Astrocyte of the cerebellum (primary cell): ENCODE measurements around the gene RAD51B.

Source experiments
- DNase-seq: peaks from one replicate; pipeline ENCODE4 v3.0.0-alpha.2; 2011; ENCODE audit warnings: low read depth
- H3K4me3 ChIP-seq: 2 replicates; pipeline ENCODE4 v1.5.1; 2011; ENCODE audit warnings: mild to moderate bottlenecking, low read depth, low read length, moderate library complexity
- CTCF ChIP-seq: IDR thresholded peaks from 2 replicates; pipeline ENCODE4 v1.5.1; 2012; ENCODE audit warnings: low read length, low read depth, moderate library complexity, mild to moderate bottlenecking; ENCODE audit errors: missing control alignments
- in situ Hi-C: cut with HindIII; loops from 2 replicates; pipeline ENCODE4 v1.10.0; 2017; ENCODE audit warnings: low sequenced_read_pairs

RAD51B gene

GRCh38 chr14:68691792-68692118 is 872.2 kb downstream of the RAD51B start:
- no peak overlapping the region for H3K4me3 ChIP-seq
- no peak for DNase-seq
- TF ChIP-seq CTCF, result no peak
- in situ Hi-C loops, result no loop called here

GRCh38 chr14:68692216-68692615 is 872.6 kb downstream of the RAD51B start:
- in situ Hi-C loops, result no loop called here
- no peak overlapping the region for H3K4me3 ChIP-seq
- no peak for DNase-seq
- TF ChIP-seq CTCF, result no peak

- no peak for TF ChIP-seq CTCF
- no peak overlapping the region for H3K4me3 ChIP-seq
- no peak for DNase-seq
- in situ Hi-C loops, result no loop called here
Observed at GRCh38 chr14:68692916-68693771, 873.6 kb downstream of the RAD51B start.

DNA sequence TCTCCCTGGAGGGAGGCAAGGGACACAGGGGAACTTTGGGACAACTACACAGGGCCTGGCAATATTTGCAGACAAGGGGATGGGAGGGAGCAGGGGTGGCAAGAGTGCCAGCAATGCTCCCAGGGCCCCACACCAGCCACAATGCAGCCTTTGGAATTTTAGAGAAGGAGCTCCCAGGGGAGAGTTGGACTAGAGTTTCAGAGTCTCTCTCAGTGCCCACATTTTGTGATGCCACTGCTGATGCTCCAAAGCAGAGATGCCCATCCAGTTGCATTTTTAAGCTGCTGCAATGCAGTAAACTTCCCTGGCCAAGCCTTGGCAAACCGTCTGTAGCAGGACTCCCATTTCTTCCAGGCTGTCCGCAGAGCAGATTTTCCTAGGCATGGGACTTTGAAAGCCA is 874.3 kb downstream of the RAD51B start:
- in situ Hi-C loops, result no loop called here
- no peak for TF ChIP-seq CTCF
- no peak for DNase-seq
- no peak overlapping the region for H3K4me3 ChIP-seq

GRCh38 chr14:68694516-68695235 is 875.1 kb downstream of the RAD51B start:
- no peak overlapping the region for H3K4me3 ChIP-seq
- in situ Hi-C loops, result no loop called here
- DNase-seq, result no peak
- no peak for TF ChIP-seq CTCF

- no peak overlapping the region for H3K4me3 ChIP-seq
- peak; percentile 99 for DNase-seq
- no peak for TF ChIP-seq CTCF
- in situ Hi-C loops, result no loop called here
Observed at GRCh38 chr14:68695326-68695768, 875.8 kb downstream of the RAD51B start.
